Right cardiac atrium (tissue), 5 donors: ENCODE results near the gene CST6. TPM values are rescaled to one million over a fixed set of nuclear protein-coding genes. Genes with fewer than 3 reads are reported as not detected.
A peak's percentile ranks its signal among the peaks of the same experiment; 100 is the strongest.

Experiments
- ATAC-seq, 2 donors: fragments of 200-7000 bp; cut with Tn5 transposase; one replicate each; pipeline versions ENCODE4 v1.8.0 to v1.9.1; 2020; ENCODE audit warnings: moderate library complexity in 2 of 2, mild to moderate bottlenecking in 1 of 2
- DNase-seq, 3 donors: peaks; one replicate each; pipeline ENCODE4 v3.0.0-alpha.2; 2020
- H3K27ac ChIP-seq: one replicate; pipeline ENCODE4 v1.5.1; 2013; ENCODE audit warnings: mild to moderate bottlenecking, low read length, control low read depth, moderate library complexity
- H3K27me3 ChIP-seq: one replicate; pipeline ENCODE4 v1.6.1; 2013; ENCODE audit not compliant: control insufficient read depth, insufficient read depth
- H3K4me1 ChIP-seq: one replicate; pipeline ENCODE4 v1.6.1; 2013; ENCODE audit warnings: low read length; ENCODE audit not compliant: control insufficient read depth, insufficient read depth
- H3K4me3 ChIP-seq: one replicate; pipeline ENCODE4 v1.5.1; 2013; ENCODE audit warnings: low read length, control low read depth
- H3K9me3 ChIP-seq: one replicate; pipeline ENCODE4 v1.6.1; 2013; ENCODE audit warnings: low read length; ENCODE audit not compliant: control insufficient read depth
- WGBS: extraction: QIAGEN DNeasy Blood & Tissue Kit; methylation state at CpG from one replicate; pipeline ENCODE4 v1.1.7; 2013; 5-methylcytosine and 5-hydroxymethylcytosine counted together
- intact Hi-C, 4 donors: fragments of 100-400 bp; cut with DNase I; formaldehyde crosslinking; loops; one replicate each; pipeline versions ENCODE4 v1.11.0 to v1.14.0; 2022 to 2023
- polyA plus RNA-seq: library from polyadenylated mRNA; stranded (reverse); fragments of 200-250 nt; gene quantifications from one replicate; pipeline ENCODE4 v1.2.3, GENCODE V29; 2013
- total RNA-seq, 4 donors: library from RNA; stranded (reverse); fragmentation: NEBNext Ultra II Directional; extraction: Animal tissue kit (Norgen Biotek cat#: 25700); gene quantifications; one replicate each; pipeline ENCODE4 v1.2.1, GENCODE V29; 2021
- donor health status: healthy with polysubstance abuse.
- donor health status: DM: no; HTN: yes; CAD: no.
- donor health status: DM: no; HTN: no; CAD: no.
- donor health status: DM: no; HTN: yes; CAD: no; lungs with severe emphysema.
- donor health status: DM: yes; HTN: yes; CAD: no.

CST6 gene
- total and polyA plus RNA-seq, 5 donors, result 1.2 to 3.6 (median 2.1) TPM

- DNase-seq (peak; percentile 82 to 92 (median 82)), ATAC-seq (peak; percentile 96)
- no peak overlapping the region for H3K27ac ChIP-seq
- intact Hi-C loops, result loop anchor here (2.0 to 10.0 kb wide), 6 partner anchors 102 to 284 kb away; partner anchors contain the start of genes FIBP (in 1 of the 4) and KAT5 (in 1 of the 4)
- WGBS, result 21% methylated on average over 10 of the region's 10 CpGs
- no peak overlapping the region for H3K4me3 ChIP-seq
- H3K27me3 ChIP-seq, result no peaks in the 10 kb centered on the region
- no peaks in the 10 kb centered on the region for H3K9me3 ChIP-seq
- no peaks in the 10 kb centered on the region for H3K4me1 ChIP-seq
These were observed 22.8 kb upstream of the CST6 start for GRCh38 chr11:65988791-65989592.

- Histone ChIP-seq H3K27me3 (no peaks in the 10 kb centered on the region), H3K4me1 (no peaks in the 10 kb centered on the region), H3K9me3 (no peaks in the 10 kb centered on the region), H3K27ac (no peak overlapping the region), H3K4me3 (no peak overlapping the region)
- intact Hi-C loops, result no loop called here
- no peak for DNase-seq
- WGBS, result 77% methylated on average over 5 of the region's 5 CpGs
- ATAC-seq, result no peak
These were observed 19.8 kb upstream of the CST6 start for GRCh38 chr11:65992056-65992455.

GRCh38 chr11:65997286-65997685 lies 14.5 kb upstream of the CST6 start:
- Histone ChIP-seq H3K27ac (no peak overlapping the region), H3K9me3 (no peaks in the 10 kb centered on the region), H3K4me1 (no peaks in the 10 kb centered on the region), H3K4me3 (no peak overlapping the region), H3K27me3 (no peaks in the 10 kb centered on the region)
- no peak for DNase-seq
- ATAC-seq, result no peak
- WGBS, result 78% methylated on average over 2 of the region's 2 CpGs
- intact Hi-C loops, result no loop called here

GRCh38 chr11:66001942-66002647 lies 9.7 kb upstream of the CST6 start, which contains the start of the genes BANF1 and EIF1AD:
TSS of gene BANF1 (plus strand) at chr11:66002503. CDS start at chr11:66003251, 748 bp downstream.
TSS of gene EIF1AD (minus strand) at chr11:66002157. CDS start at chr11:66000389, 1,768 bp downstream.
- WGBS, result under 1% methylated on average over 55 of the region's 55 CpGs
- intact Hi-C loops, result loop anchor here in 1 of 4 donors (5.0 kb wide), 1 partner anchor 35 kb away; no protein-coding TSS in a partner anchor

GRCh38 chr11:66002648-66003225 lies 9.1 kb upstream of the CST6 start:
- Histone ChIP-seq H3K4me3 (peak overlapping the region; percentile 83), H3K27ac (peak overlapping the region; percentile 99), H3K27me3 (no peaks in the 10 kb centered on the region), H3K9me3 (no peaks in the 10 kb centered on the region), H3K4me1 (peaks cover 5% of the 10 kb centered on the region)
- intact Hi-C loops, result loop anchor here in 1 of 4 donors (5.0 kb wide), 1 partner anchor 35 kb away; no protein-coding TSS in a partner anchor
- peak; percentile 87 to 88 for ATAC-seq
- DNase-seq, result peak in 2 of 3 donors; percentile 55 to 81
- under 1% methylated on average over 40 of the region's 40 CpGs for WGBS

More at GRCh38 chr11:66001942-66002647, 9.7 kb upstream of the CST6 start, which contains the start of the genes BANF1 and EIF1AD:
- Histone ChIP-seq H3K4me3 (peak within 1 kb of the TSS; percentile 83), H3K27ac (peak within 1 kb of the TSS; percentile 99), H3K9me3 (no peaks in the 10 kb centered on the region), H3K27me3 (no peaks in the 10 kb centered on the region), H3K4me1 (peaks cover 5% of the 10 kb centered on the region)
- DNase-seq (peak; percentile 92 to 94 (median 93)), ATAC-seq (peak; percentile 92 to 93)

- H3K4me1 ChIP-seq, result peaks cover 5% of the 10 kb centered on the region
- no peaks in the 10 kb centered on the region for H3K9me3 ChIP-seq
- no peaks in the 10 kb centered on the region for H3K27me3 ChIP-seq
- DNase-seq, result peak in 1 of 3 donors; percentile 40
- no peak overlapping the region for H3K27ac ChIP-seq
- WGBS, result 63% methylated on average over 6 of the region's 6 CpGs
- H3K4me3 ChIP-seq, result peak overlapping the region; percentile 83
- intact Hi-C loops, result loop anchor here in 1 of 4 donors (5.0 kb wide), 1 partner anchor 36 kb away; no protein-coding TSS in a partner anchor
- ATAC-seq, result no peak
These were observed 8.5 kb upstream of the CST6 start for GRCh38 chr11:66003291-66003690.

GRCh38 chr11:66004186-66004585 lies 7.6 kb upstream of the CST6 start:
- no peak for DNase-seq
- Histone ChIP-seq H3K27ac (no peak overlapping the region), H3K4me3 (no peak overlapping the region), H3K9me3 (no peaks in the 10 kb centered on the region), H3K4me1 (peaks cover 5% of the 10 kb centered on the region), H3K27me3 (no peaks in the 10 kb centered on the region)
- WGBS, result 80% methylated on average over 4 of the region's 4 CpGs
- no peak for ATAC-seq
- intact Hi-C loops, result loop anchor here in 1 of 4 donors (5.0 kb wide), 1 partner anchor 37 kb away; no protein-coding TSS in a partner anchor

GRCh38 chr11:66006134-66006890 lies 5.5 kb upstream of the CST6 start:
- no peak for DNase-seq
- intact Hi-C loops, result no loop called here

GRCh38 chr11:66006891-66007176 lies 5.0 kb upstream of the CST6 start:
- Histone ChIP-seq H3K27me3 (no peaks in the 10 kb centered on the region), H3K9me3 (no peaks in the 10 kb centered on the region), H3K4me3 (no peak overlapping the region), H3K4me1 (peaks cover 5% of the 10 kb centered on the region), H3K27ac (no peak overlapping the region)
- ATAC-seq, result no peak
- no peak for DNase-seq
- whole genome bisulfite sequencing, result 85% methylated on average over 4 of the region's 4 CpGs
- intact Hi-C loops, result no loop called here

More at GRCh38 chr11:66006134-66006890, 5.5 kb upstream of the CST6 start:
- 80% methylated on average over 13 of the region's 13 CpGs for WGBS
- Histone ChIP-seq H3K9me3 (no peaks in the 10 kb centered on the region), H3K27me3 (no peaks in the 10 kb centered on the region), H3K4me1 (peaks cover 5% of the 10 kb centered on the region), H3K27ac (no peak overlapping the region), H3K4me3 (no peak overlapping the region)
- ATAC-seq, result no peak

- Histone ChIP-seq H3K27me3 (no peaks in the 10 kb centered on the region), H3K9me3 (no peaks in the 10 kb centered on the region), H3K27ac (no peak overlapping the region), H3K4me3 (no peak overlapping the region), H3K4me1 (peaks cover 5% of the 10 kb centered on the region)
- intact Hi-C loops, result no loop called here
- no peak for DNase-seq
- ATAC-seq, result no peak
- 45% methylated on average over 5 of the region's 5 CpGs for WGBS
These were observed 4.6 kb upstream of the CST6 start for GRCh38 chr11:66007201-66007634.
